GM12872 (cell line): ENCODE measurements around the gene CTBP2.

Source experiments
- TF ChIP-seq, protein P1 (sequence below): IDR thresholded peaks from 3 replicates; pipeline ENCODE4 v1.5.1; 2011; ENCODE audit warnings: low read depth, mild to moderate bottlenecking, low read length, moderate library complexity; ENCODE audit not compliant: insufficient read depth

CTBP2 gene

DNA sequence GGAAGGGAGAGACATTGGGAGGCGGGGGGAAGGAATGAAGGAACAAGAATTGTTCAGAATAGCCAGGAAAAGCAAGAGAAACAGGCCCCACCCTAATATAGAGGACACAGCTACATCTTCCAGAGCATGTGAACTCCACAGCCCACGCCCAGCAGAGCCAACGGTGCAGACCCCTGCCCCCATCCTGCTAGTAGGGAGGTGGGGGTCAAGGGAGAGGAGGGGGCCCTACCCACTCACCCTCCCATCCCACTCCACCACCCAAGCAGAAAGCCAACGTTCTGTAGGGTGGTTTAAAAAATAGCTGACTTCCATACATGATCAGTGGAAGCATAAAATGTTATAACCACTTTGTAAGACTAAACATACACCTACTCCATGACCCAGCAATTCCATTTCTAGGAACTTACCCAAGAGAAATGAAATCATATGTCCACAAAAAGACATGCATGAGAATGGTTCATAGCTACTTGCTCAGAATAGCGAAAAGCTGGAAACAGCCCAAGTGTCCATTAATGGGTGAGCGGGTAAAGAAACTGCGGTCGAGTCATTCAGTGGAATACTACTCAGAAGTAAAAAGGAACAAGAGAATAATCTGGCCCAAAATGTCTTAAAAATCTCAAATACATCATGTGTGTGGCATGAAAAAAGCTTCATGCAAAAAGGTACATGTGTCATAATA is 31.8 kb downstream of the CTBP2 start:
- TF ChIP-seq, protein P1, sequence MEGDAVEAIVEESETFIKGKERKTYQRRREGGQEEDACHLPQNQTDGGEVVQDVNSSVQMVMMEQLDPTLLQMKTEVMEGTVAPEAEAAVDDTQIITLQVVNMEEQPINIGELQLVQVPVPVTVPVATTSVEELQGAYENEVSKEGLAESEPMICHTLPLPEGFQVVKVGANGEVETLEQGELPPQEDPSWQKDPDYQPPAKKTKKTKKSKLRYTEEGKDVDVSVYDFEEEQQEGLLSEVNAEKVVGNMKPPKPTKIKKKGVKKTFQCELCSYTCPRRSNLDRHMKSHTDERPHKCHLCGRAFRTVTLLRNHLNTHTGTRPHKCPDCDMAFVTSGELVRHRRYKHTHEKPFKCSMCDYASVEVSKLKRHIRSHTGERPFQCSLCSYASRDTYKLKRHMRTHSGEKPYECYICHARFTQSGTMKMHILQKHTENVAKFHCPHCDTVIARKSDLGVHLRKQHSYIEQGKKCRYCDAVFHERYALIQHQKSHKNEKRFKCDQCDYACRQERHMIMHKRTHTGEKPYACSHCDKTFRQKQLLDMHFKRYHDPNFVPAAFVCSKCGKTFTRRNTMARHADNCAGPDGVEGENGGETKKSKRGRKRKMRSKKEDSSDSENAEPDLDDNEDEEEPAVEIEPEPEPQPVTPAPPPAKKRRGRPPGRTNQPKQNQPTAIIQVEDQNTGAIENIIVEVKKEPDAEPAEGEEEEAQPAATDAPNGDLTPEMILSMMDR, result no peak

DNA sequence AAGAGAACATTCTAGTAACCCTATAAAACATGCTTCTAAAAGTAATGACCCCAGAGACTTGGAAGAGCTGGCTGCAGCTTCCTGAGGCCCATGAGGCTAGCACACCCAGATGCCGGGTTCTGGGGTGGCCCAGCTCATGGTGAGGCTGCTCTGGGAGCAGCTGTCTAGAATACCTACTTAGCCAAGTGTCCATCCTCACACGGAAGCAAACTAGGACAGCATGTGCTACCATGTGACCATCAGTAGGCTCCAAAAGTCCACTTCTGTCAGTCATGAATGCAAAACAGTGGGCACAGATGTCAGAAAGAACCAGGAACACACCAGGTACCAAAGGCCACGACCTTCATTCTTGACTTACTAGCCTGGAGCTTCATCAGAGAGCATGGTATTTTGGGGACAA is 32.4 kb downstream of the CTBP2 start:
- TF ChIP-seq, protein P1, result no peak

DNA sequence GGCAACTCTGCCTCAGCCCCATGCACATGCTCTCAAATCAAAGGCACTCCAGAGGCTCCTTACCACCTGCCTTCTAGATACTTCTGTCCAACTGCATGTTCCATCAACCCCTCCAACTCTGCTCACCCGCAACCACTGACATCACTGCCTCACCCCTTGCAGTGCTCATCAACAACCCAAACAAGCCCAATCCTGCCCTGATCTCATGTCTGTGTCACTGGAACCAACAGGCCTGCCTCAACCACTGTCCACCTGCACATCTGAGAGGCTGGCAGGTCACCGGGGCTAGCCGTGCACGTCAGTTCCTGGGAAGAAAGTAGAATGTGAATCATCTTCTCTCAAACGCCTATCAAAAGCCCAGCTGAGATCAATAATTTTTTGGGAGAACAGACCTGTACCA is 33.3 kb downstream of the CTBP2 start:
- TF ChIP-seq, protein P1, result no peak

DNA sequence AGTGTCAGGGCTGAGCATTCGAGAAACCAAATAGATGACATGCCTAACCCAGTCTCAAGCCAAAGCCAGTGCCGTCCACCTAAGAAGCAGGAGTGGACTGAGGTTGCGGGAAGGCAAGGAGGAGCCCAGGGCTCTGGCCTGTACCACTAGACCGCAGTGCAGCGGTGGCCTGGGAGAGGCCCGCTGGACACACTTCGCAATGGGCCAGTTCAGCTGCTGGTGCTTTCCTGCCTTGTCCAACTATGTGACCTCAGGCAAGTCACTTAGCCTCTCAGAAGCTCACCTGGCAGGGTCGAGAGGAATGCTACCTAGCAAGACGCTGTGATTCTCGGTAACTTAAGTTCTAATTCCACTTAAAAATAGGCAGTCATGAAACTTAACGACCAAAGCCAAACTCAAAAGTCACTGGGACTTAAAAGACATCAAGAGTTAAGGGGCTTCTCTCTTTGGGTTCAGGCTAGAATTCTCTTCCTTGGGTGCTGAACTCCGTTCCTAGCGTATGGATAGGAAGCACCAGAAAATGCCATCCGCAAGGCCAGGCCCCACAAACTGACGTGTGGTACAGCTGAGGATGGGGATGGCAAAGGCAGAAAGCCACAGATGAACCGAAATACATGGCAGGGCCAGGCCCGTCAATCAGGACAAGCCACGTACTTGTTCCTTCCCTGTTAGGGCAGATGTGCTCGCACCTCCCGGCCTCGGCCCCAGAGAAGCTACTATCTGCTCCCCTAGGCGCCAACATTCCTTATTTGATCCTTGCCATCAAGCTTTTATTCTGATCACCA is 34.2 kb downstream of the CTBP2 start:
- TF ChIP-seq, protein P1, result no peak

DNA sequence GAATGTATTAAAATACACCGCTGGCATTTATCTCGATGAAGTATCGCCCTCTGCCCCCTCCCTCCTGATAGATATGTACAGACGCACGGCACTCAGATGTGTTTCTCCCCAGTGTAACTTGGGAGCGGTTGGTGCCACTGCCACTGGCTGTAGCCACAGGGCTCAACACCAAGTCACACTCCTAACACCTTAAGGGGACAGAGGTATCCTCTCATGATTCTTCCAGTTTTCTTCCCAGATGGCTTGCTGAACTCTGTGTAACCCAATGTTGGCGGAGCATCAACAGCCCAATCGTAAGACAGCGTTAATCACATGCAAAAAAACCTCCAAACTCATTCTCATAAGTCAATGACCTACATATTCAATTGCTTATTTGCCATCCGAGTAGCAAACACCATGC is 35.5 kb downstream of the CTBP2 start:
- TF ChIP-seq, protein P1, result no peak

DNA sequence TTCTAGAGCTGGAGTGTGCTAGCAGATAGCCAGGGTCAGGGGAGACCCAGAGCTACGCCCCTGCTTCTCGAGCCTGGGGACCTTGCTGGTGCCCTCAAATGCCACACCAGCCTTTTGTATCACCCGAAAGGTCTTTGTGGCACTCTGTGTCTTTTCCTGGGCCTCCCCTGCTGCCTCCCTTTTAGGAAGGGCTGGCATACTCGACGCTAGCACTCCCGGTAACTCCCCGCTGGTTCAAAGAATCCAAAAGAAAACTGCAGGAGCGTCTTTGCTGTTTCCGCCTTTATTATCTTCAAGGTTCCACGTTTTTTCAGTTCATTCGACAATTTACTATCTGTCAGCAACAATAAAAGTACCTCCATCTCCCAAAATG is 36.3 kb downstream of the CTBP2 start:
- TF ChIP-seq, protein P1, result no peak

DNA sequence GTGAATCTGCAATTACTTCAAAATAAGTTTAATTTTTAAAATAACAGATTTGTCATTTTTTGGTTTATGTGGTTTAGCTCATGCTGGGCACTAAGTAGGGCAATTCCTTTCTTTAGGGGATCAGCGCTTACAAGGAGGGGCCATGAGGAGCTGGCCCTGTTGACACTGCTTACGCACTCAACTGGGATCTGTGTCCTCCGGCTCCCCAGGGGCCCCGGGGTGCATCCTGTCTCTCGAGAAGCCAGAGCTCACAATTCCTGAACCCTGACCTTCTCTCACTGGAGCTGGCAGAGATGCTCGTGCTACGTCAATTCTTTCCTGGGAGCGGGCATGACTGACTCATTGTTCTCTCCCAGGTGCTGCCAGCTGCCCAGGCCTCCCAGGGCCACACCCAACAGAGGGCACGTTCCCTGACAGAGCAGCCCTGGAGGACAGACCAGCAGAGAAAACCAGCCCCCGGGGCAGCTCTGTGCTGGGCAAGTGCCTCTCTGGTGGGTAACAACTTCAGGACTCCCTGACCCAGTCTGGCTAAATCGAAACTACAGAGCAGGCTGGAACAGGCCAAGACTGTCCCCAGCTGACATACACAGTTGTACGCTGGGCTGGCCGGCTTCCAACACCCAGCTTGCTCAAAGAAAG is 36.8 kb downstream of the CTBP2 start:
- TF ChIP-seq, protein P1, result no peak
